GM12864 (cell line): ENCODE results near the gene MAP3K19.

Experiments
- DNase-seq: peaks from one replicate; pipeline ENCODE4 v3.0.0-alpha.2; 2011; ENCODE audit warnings: low read depth
- H3K4me3 ChIP-seq: 2 replicates; pipeline ENCODE4 v1.5.1; 2011; ENCODE audit warnings: mild to moderate bottlenecking, low read depth, low read length, control low read depth
- CTCF ChIP-seq: IDR thresholded peaks from 2 replicates; pipeline ENCODE4 v1.5.1; 2011; ENCODE audit warnings: low read depth, mild to moderate bottlenecking, moderate library complexity, low read length, control low read depth, inconsistent platforms; ENCODE audit errors: missing control alignments

The MAP3K19 gene

GRCh38 chr2:135066710-135067109 is 19.5 kb upstream of the MAP3K19 start:
- no peak overlapping the region for H3K4me3 ChIP-seq
- no peak for DNase-seq
- TF ChIP-seq CTCF: no peak

GRCh38 chr2:135064149-135064548 is 16.9 kb upstream of the MAP3K19 start:
- no peak overlapping the region for H3K4me3 ChIP-seq
- DNase-seq: no peak
- TF ChIP-seq CTCF: no peak

DNA sequence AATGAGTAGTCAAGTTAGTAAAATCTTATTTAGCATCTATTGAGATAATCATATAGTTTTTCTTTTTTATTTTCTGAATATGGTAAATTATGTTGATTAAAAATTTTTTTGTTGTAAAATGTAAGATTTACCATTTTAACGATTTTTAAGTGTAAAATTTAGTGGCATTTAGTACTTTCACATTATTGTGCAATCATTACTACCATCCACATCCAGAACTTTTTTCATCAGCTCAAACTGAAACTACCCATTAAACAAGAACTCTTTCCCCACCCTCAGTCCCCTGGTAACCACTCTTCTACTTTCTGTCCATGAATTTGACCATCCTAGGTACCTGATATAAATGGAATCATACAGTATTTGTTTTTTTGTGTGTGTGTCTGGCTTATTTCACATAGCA is 16.0 kb upstream of the MAP3K19 start:
- no peak for DNase-seq
- no peak overlapping the region for H3K4me3 ChIP-seq
- TF ChIP-seq CTCF: no peak

- no peak overlapping the region for H3K4me3 ChIP-seq
- DNase-seq: no peak
- TF ChIP-seq CTCF: no peak
Measured at GRCh38 chr2:135059577-135059976, 12.3 kb upstream of the MAP3K19 start.

DNA sequence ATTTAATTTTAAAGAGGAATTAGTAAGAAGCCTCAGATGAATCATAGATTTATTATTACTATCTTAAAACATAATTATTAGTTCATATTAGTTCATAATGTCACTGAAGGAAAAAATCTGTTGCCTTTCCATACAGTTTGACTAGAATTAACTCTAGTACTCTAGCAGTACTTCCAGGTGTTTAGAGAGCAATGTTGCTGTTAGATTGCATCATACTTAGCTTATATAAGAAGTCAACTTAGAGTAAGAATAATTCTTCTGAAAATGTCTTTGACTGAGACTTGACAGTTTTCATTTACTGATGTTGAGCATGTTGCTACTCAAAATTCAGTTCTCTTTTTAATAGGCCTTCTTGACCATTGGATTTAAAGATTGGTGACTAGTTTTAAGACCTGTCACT is 9.5 kb upstream of the MAP3K19 start:
- H3K4me3 ChIP-seq: no peak overlapping the region
- no peak for TF ChIP-seq CTCF
- no peak for DNase-seq

GRCh38 chr2:135055182-135055786 is 8.0 kb upstream of the MAP3K19 start:
- H3K4me3 ChIP-seq: no peak overlapping the region
- TF ChIP-seq CTCF: no peak
- DNase-seq: no peak

DNA sequence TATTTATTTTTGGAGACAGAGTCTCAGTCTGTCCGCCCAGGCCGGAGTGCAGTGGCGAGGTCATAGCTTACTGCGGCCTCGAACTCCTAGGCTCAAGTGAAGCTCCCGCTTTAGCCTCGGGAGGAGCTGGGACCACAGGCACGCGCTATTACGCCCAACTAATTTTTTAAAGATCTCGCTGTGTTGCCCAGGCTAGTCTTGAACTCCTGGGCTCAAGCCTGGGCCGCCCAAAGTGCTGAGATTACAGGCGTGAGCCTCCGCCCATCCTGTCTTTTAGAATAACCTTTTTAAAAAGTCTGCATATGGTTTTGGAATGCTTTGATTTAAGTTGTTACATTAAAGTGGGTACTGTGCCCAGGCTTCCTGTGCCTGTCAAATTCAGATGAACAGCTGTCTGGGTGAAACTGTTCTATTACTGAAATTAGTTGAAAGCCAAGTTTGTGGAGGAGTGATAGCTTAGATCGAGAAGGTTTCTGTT is 5.8 kb upstream of the MAP3K19 start:
- no peak for TF ChIP-seq CTCF
- H3K4me3 ChIP-seq: peak overlapping the region; percentile 59
- peak; percentile 39 for DNase-seq
